CD4-positive, alpha-beta T cell treated with Interleukin-6 at 100 ng/mL for 8 hours (primary cell): ENCODE results near the gene KNCN.

Experiments
- DNase-seq: peaks from one replicate; pipeline ENCODE4 v3.0.0-alpha.2; 2020; ENCODE audit warnings: mixed read lengths, low spot score

KNCN gene

GRCh38 chr1:46551597-46552095 lies at the start of gene KNCN:
KNCN (minus strand) TSS chr1:46551647; CDS start chr1:46551215, 432 bp downstream.
- no peak for DNase-seq

GRCh38 chr1:46599059-46599970 lies 47.9 kb upstream of the KNCN start:
- no peak for DNase-seq

GRCh38 chr1:46596846-46597245 lies 45.4 kb upstream of the KNCN start:
- DNase-seq: no peak

- no peak for DNase-seq
Measured at GRCh38 chr1:46596036-46596435, 44.6 kb upstream of the KNCN start.

- DNase-seq: peak; percentile 17
Measured at GRCh38 chr1:46595127-46595526, 43.7 kb upstream of the KNCN start.

- no peak for DNase-seq
Measured at GRCh38 chr1:46594063-46594462, 42.6 kb upstream of the KNCN start.

- no peak for DNase-seq
Measured at GRCh38 chr1:46592823-46593222, 41.4 kb upstream of the KNCN start.

GRCh38 chr1:46589529-46589928 lies 38.1 kb upstream of the KNCN start:
- DNase-seq: no peak

- DNase-seq: no peak
Measured at GRCh38 chr1:46587069-46587468, 35.6 kb upstream of the KNCN start.

GRCh38 chr1:46585312-46585938 lies 34.0 kb upstream of the KNCN start:
- no peak for DNase-seq

GRCh38 chr1:46583494-46583893 lies 32.0 kb upstream of the KNCN start:
- no peak for DNase-seq

- DNase-seq: no peak
Measured at GRCh38 chr1:46582972-46583371, 31.5 kb upstream of the KNCN start.

- DNase-seq: peak; percentile 9
Measured at GRCh38 chr1:46581681-46582455, 30.4 kb upstream of the KNCN start.

GRCh38 chr1:46580140-46580903 lies 28.9 kb upstream of the KNCN start:
- DNase-seq: no peak

- DNase-seq: no peak
Measured at GRCh38 chr1:46577671-46578070, 26.2 kb upstream of the KNCN start.

- DNase-seq: no peak
Measured at GRCh38 chr1:46576596-46576995, 25.1 kb upstream of the KNCN start.

GRCh38 chr1:46575778-46576177 lies 24.3 kb upstream of the KNCN start:
- DNase-seq: no peak

GRCh38 chr1:46575300-46575699 lies 23.9 kb upstream of the KNCN start:
- DNase-seq: no peak

- DNase-seq: no peak
Measured at GRCh38 chr1:46571691-46572225, 20.3 kb upstream of the KNCN start.

- no peak for DNase-seq
Measured at GRCh38 chr1:46569884-46570725, 18.7 kb upstream of the KNCN start.
